WI38 (cell line): ENCODE results near the gene C11orf98.
"Not testable (repeated sequence)": the region's sequence is repeated elsewhere in the genome, so short reads cannot be mapped to it uniquely, and the experiment has no call there.

ENCODE experiments used
- H3K4me3 ChIP-seq: 2 replicates; pipeline ENCODE4 v1.5.1; 2011; ENCODE audit warnings: low read depth, mild to moderate bottlenecking, control low read depth, low read length
- CTCF ChIP-seq: IDR thresholded peaks from 2 replicates; pipeline ENCODE4 v1.5.1; 2012; ENCODE audit warnings: low read depth, mild to moderate bottlenecking, control low read depth, low read length

Gene C11orf98

GRCh38 chr11:62708392-62708791 is 43.4 kb upstream of the C11orf98 start:
- peak overlapping the region; percentile 60; the same call in 1 of the 2 replicates for H3K4me3 ChIP-seq
- no peak for TF ChIP-seq CTCF

- no peak for TF ChIP-seq CTCF
- H3K4me3 ChIP-seq, result peak within 1 kb of the TSS; percentile 73
Measured at GRCh38 chr11:62707277-62707861, 42.4 kb upstream of the C11orf98 start, which contains the start of the genes BSCL2 and GNG3. TSS of gene BSCL2 (minus strand) at chr11:62707424. CDS start at chr11:62707195, 229 bp downstream. TSS of gene GNG3 (plus strand) at chr11:62707676. CDS start at chr11:62708296, 620 bp downstream.

- H3K4me3 ChIP-seq, result no peak overlapping the region
- no peak for TF ChIP-seq CTCF
Measured at GRCh38 chr11:62706850-62707247, 41.8 kb upstream of the C11orf98 start.

- TF ChIP-seq CTCF, result no peak
- H3K4me3 ChIP-seq, result peak overlapping the region; percentile 73
Measured at GRCh38 chr11:62705880-62706849, 41.2 kb upstream of the C11orf98 start.

- TF ChIP-seq CTCF, result no peak
- H3K4me3 ChIP-seq, result peak overlapping the region; percentile 73
Measured at GRCh38 chr11:62705413-62705812, 40.4 kb upstream of the C11orf98 start.

- H3K4me3 ChIP-seq, result not testable (repeated sequence)
Measured at GRCh38 chr11:62703921-62704320, 38.9 kb upstream of the C11orf98 start.

GRCh38 chr11:62702246-62702645 is 37.2 kb upstream of the C11orf98 start:
- no peak overlapping the region for H3K4me3 ChIP-seq
- no peak for TF ChIP-seq CTCF
